ENCODE measurements around the gene MKKS. TPM values are rescaled to one million over a fixed set of nuclear protein-coding genes. Genes with fewer than 3 reads are reported as not detected.

Gene MKKS
- total and polyA plus RNA-seq, 2 of the 13 experiments (the other 11 are each of a cell fraction or from before 2014, with no cell fraction given), result 26.7 to 34.5 TPM

DNA sequence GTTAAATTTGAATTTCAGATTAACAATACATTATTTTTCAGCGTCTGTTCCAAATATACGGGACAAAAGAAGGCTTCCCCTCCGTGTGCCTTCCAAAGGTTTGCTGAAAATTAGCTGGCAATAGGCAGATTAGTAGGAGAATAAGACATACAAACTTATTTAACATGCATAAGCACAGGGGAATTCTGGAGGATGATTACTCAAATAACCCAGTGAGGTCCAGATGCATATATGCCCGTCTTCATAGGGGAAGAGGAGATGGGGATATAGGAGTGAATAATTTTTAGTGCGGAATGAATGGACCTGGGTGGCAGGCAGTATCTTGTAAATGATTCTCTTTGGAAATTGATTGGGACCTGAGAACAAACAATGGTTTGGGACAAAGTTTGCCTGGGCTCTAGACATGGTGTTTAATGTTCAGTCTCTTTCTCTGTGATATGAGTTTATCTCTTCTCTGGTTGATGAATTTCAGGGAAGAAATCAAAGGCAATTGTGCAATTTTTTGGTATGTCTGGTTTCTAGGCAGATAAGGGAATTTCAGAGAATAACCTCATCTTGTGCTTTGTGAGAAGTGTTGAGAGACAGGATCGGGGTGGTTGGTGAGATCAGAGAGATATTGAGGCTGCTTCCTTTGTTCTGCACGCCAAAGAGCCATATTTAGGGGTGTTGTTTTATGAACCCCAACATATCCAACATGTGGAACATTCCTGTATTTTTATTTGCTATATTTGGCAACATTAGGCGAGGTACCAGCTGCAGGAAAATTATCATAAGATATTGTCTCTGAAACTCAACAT lies 63.7 kb downstream of the MKKS start (continued):
- TF ChIP-seq, protein P1, sequence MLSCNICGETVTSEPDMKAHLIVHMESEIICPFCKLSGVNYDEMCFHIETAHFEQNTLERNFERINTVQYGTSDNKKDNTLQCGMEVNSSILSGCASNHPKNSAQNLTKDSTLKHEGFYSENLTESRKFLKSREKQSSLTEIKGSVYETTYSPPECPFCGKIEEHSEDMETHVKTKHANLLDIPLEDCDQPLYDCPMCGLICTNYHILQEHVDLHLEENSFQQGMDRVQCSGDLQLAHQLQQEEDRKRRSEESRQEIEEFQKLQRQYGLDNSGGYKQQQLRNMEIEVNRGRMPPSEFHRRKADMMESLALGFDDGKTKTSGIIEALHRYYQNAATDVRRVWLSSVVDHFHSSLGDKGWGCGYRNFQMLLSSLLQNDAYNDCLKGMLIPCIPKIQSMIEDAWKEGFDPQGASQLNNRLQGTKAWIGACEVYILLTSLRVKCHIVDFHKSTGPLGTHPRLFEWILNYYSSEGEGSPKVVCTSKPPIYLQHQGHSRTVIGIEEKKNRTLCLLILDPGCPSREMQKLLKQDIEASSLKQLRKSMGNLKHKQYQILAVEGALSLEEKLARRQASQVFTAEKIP (CRISPR knock-in tag; IDR thresholded peaks at IDR 0.05; ENCODE audit: borderline replicate concordance), result no peak
- peak; percentile 52; the same call in 1 of the 2 replicates for TF ChIP-seq YEATS2 (CRISPR knock-in tag; IDR thresholded peaks at IDR 0.05; ENCODE audit: borderline replicate concordance)
- peak; percentile 57; the same call in 1 of the 2 replicates for TF ChIP-seq FOSL2 (CRISPR knock-in tag; IDR thresholded peaks at IDR 0.05)
- TF ChIP-seq BCL6 (CRISPR knock-in tag; IDR thresholded peaks at IDR 0.05), result peak; percentile 98
- TF ChIP-seq ZNF251 (CRISPR knock-in tag; IDR thresholded peaks at IDR 0.05), result no peak
- TF ChIP-seq, protein P2, sequence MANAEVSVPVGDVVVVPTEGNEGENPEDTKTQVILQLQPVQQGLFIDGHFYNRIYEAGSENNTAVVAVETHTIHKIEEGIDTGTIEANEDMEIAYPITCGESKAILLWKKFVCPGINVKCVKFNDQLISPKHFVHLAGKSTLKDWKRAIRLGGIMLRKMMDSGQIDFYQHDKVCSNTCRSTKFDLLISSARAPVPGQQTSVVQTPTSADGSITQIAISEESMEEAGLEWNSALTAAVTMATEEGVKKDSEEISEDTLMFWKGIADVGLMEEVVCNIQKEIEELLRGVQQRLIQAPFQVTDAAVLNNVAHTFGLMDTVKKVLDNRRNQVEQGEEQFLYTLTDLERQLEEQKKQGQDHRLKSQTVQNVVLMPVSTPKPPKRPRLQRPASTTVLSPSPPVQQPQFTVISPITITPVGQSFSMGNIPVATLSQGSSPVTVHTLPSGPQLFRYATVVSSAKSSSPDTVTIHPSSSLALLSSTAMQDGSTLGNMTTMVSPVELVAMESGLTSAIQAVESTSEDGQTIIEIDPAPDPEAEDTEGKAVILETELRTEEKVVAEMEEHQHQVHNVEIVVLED (CRISPR knock-in tag; IDR thresholded peaks at IDR 0.05; ENCODE audit: borderline replicate concordance), result peak; percentile 36; the same call in 1 of the 2 replicates
- no peak for TF ChIP-seq ZNF563 (CRISPR knock-in tag; IDR thresholded peaks at IDR 0.05)
- peak; percentile 99 for TF ChIP-seq CEBPB (IDR thresholded peaks at IDR 0.05; ENCODE audit: borderline replicate concordance, low read depth, low read length)
- TF ChIP-seq, protein P3, sequence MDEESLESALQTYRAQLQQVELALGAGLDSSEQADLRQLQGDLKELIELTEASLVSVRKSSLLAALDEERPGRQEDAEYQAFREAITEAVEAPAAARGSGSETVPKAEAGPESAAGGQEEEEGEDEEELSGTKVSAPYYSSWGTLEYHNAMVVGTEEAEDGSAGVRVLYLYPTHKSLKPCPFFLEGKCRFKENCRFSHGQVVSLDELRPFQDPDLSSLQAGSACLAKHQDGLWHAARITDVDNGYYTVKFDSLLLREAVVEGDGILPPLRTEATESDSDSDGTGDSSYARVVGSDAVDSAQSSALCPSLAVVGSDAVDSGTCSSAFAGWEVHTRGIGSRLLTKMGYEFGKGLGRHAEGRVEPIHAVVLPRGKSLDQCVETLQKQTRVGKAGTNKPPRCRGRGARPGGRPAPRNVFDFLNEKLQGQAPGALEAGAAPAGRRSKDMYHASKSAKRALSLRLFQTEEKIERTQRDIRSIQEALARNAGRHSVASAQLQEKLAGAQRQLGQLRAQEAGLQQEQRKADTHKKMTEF (CRISPR knock-in tag; IDR thresholded peaks at IDR 0.05), result peak; percentile 88
- TF ChIP-seq, protein P4, sequence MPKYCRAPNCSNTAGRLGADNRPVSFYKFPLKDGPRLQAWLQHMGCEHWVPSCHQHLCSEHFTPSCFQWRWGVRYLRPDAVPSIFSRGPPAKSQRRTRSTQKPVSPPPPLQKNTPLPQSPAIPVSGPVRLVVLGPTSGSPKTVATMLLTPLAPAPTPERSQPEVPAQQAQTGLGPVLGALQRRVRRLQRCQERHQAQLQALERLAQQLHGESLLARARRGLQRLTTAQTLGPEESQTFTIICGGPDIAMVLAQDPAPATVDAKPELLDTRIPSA (CRISPR knock-in tag; IDR thresholded peaks at IDR 0.05; ENCODE audit: borderline replicate concordance), result no peak
- no peak for TF ChIP-seq HNRNPK (IDR thresholded peaks at IDR 0.05; ENCODE audit: low read depth, low read length, poor library complexity, severe bottlenecking)
- TF ChIP-seq, protein P5, sequence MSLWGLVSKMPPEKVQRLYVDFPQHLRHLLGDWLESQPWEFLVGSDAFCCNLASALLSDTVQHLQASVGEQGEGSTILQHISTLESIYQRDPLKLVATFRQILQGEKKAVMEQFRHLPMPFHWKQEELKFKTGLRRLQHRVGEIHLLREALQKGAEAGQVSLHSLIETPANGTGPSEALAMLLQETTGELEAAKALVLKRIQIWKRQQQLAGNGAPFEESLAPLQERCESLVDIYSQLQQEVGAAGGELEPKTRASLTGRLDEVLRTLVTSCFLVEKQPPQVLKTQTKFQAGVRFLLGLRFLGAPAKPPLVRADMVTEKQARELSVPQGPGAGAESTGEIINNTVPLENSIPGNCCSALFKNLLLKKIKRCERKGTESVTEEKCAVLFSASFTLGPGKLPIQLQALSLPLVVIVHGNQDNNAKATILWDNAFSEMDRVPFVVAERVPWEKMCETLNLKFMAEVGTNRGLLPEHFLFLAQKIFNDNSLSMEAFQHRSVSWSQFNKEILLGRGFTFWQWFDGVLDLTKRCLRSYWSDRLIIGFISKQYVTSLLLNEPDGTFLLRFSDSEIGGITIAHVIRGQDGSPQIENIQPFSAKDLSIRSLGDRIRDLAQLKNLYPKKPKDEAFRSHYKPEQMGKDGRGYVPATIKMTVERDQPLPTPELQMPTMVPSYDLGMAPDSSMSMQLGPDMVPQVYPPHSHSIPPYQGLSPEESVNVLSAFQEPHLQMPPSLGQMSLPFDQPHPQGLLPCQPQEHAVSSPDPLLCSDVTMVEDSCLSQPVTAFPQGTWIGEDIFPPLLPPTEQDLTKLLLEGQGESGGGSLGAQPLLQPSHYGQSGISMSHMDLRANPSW (CRISPR knock-in tag; IDR thresholded peaks at IDR 0.05; ENCODE audit: borderline replicate concordance), result peak; percentile 64; the same call in 1 of the 2 replicates
- peak; percentile 90 for TF ChIP-seq SIX4 (CRISPR knock-in tag; IDR thresholded peaks at IDR 0.05)
- TF ChIP-seq, protein P6, sequence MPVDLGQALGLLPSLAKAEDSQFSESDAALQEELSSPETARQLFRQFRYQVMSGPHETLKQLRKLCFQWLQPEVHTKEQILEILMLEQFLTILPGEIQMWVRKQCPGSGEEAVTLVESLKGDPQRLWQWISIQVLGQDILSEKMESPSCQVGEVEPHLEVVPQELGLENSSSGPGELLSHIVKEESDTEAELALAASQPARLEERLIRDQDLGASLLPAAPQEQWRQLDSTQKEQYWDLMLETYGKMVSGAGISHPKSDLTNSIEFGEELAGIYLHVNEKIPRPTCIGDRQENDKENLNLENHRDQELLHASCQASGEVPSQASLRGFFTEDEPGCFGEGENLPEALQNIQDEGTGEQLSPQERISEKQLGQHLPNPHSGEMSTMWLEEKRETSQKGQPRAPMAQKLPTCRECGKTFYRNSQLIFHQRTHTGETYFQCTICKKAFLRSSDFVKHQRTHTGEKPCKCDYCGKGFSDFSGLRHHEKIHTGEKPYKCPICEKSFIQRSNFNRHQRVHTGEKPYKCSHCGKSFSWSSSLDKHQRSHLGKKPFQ (CRISPR knock-in tag; IDR thresholded peaks at IDR 0.05; ENCODE audit: insufficient replicate concordance), result peak; percentile 29
- TF ChIP-seq ZNF749 (CRISPR knock-in tag; IDR thresholded peaks at IDR 0.05; ENCODE audit: borderline replicate concordance), result peak; percentile 75; the same call in 1 of the 2 replicates
- TF ChIP-seq, protein P7, sequence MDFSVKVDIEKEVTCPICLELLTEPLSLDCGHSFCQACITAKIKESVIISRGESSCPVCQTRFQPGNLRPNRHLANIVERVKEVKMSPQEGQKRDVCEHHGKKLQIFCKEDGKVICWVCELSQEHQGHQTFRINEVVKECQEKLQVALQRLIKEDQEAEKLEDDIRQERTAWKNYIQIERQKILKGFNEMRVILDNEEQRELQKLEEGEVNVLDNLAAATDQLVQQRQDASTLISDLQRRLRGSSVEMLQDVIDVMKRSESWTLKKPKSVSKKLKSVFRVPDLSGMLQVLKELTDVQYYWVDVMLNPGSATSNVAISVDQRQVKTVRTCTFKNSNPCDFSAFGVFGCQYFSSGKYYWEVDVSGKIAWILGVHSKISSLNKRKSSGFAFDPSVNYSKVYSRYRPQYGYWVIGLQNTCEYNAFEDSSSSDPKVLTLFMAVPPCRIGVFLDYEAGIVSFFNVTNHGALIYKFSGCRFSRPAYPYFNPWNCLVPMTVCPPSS (IDR thresholded peaks at IDR 0.05), result no peak

All from HepG2 (cell line).